GM19328 (cell line): ENCODE data around the gene OTUD5.

Experiments
- ATAC-seq: cut with Tn5 transposase; IDR thresholded peaks from one replicate; pipeline ENCODE4 v1.9.1; 2021; ENCODE audit warnings: mild to moderate bottlenecking, moderate library complexity; ENCODE audit not compliant: unreplicated experiment

OTUD5 gene

GRCh38 chrX:48938721-48939425 is 18.5 kb downstream of the OTUD5 start:
- ATAC-seq, result peak; percentile 43

GRCh38 chrX:48937054-48937907 is 20.1 kb downstream of the OTUD5 start:
- peak; percentile 52 for ATAC-seq

GRCh38 chrX:48936429-48937053 is 20.9 kb downstream of the OTUD5 start:
- ATAC-seq, result no peak

- no peak for ATAC-seq
Observed at GRCh38 chrX:48935301-48935670, 22.1 kb downstream of the OTUD5 start.

GRCh38 chrX:48934581-48935300 is 22.7 kb downstream of the OTUD5 start:
- no peak for ATAC-seq

- ATAC-seq, result no peak
Observed at GRCh38 chrX:48933757-48934156, 23.6 kb downstream of the OTUD5 start.

GRCh38 chrX:48927736-48928382 is 29.5 kb downstream of the OTUD5 start:
- ATAC-seq, result no peak

GRCh38 chrX:48927123-48927522 is 30.3 kb downstream of the OTUD5 start:
- no peak for ATAC-seq

- ATAC-seq, result no peak
Observed at GRCh38 chrX:48924270-48924669, 33.1 kb downstream of the OTUD5 start.

- no peak for ATAC-seq
Observed at GRCh38 chrX:48923771-48924170, 33.6 kb downstream of the OTUD5 start.

GRCh38 chrX:48920718-48921104 is 36.7 kb downstream of the OTUD5 start:
- ATAC-seq, result no peak

GRCh38 chrX:48919947-48920717 is 37.3 kb downstream of the OTUD5 start:
- no peak for ATAC-seq

GRCh38 chrX:48919360-48919841 is 38.0 kb downstream of the OTUD5 start:
- ATAC-seq, result no peak

- peak; percentile 76 for ATAC-seq
Observed at GRCh38 chrX:48918643-48919340, 38.6 kb downstream of the OTUD5 start, which contains the start of gene PIM2. Gene PIM2 (minus strand): TSS chrX:48919024. CDS start chrX:48918834, 190 bp downstream.

GRCh38 chrX:48918301-48918642 is 39.1 kb downstream of the OTUD5 start:
- no peak for ATAC-seq

GRCh38 chrX:48917139-48918001 is 40.0 kb downstream of the OTUD5 start:
- no peak for ATAC-seq

- no peak for ATAC-seq
Observed at GRCh38 chrX:48914593-48915493, 42.6 kb downstream of the OTUD5 start.
